Ishikawa (cell line): Measurements from ENCODE around the gene CYB5RL.

Experiments used
- CEBPB ChIP-seq: IDR thresholded peaks from 2 replicates; pipeline ENCODE4 v1.6.1; 2012
- CREB1 ChIP-seq: IDR thresholded peaks from 2 replicates; pipeline ENCODE4 v1.6.1; 2012; ENCODE audit warnings: low read depth
- EGR1 ChIP-seq: IDR thresholded peaks from 2 replicates; pipeline ENCODE4 v1.6.1; 2012
- EP300 ChIP-seq: IDR thresholded peaks from 2 replicates; pipeline ENCODE4 v1.6.1; 2012; ENCODE audit warnings: borderline replicate concordance
- FOXM1 ChIP-seq: IDR thresholded peaks from 2 replicates; pipeline ENCODE4 v1.6.1; 2012; ENCODE audit warnings: low read depth, borderline replicate concordance
- MAX ChIP-seq: IDR thresholded peaks from 2 replicates; pipeline ENCODE4 v1.6.1; 2012
- NFIC ChIP-seq: IDR thresholded peaks from 2 replicates; pipeline ENCODE4 v1.6.1; 2012
- RAD21 ChIP-seq: IDR thresholded peaks from 2 replicates; pipeline ENCODE4 v1.6.1; 2012; ENCODE audit warnings: low read depth
- TAF1 ChIP-seq: IDR thresholded peaks from 2 replicates; pipeline ENCODE4 v1.6.1; 2012; ENCODE audit warnings: low read depth, mild to moderate bottlenecking
- TCF12 ChIP-seq: IDR thresholded peaks from 2 replicates; pipeline ENCODE4 v1.6.1; 2012; ENCODE audit warnings: low read depth
- TEAD4 ChIP-seq: IDR thresholded peaks from 2 replicates; pipeline ENCODE4 v1.6.1; 2012
- USF1 ChIP-seq: IDR thresholded peaks from 2 replicates; pipeline ENCODE4 v1.6.1; 2012
- YY1 ChIP-seq: IDR thresholded peaks from 2 replicates; pipeline ENCODE4 v1.6.1; 2012; ENCODE audit warnings: low read depth
- ZBTB7A ChIP-seq: IDR thresholded peaks from 2 replicates; pipeline ENCODE4 v1.6.1; 2012; ENCODE audit warnings: low read depth
- TF ChIP-seq, protein P1 (sequence below): IDR thresholded peaks from 2 replicates; pipeline ENCODE4 v1.6.1; 2012; ENCODE audit warnings: low read depth, mild to moderate bottlenecking

The CYB5RL gene

DNA sequence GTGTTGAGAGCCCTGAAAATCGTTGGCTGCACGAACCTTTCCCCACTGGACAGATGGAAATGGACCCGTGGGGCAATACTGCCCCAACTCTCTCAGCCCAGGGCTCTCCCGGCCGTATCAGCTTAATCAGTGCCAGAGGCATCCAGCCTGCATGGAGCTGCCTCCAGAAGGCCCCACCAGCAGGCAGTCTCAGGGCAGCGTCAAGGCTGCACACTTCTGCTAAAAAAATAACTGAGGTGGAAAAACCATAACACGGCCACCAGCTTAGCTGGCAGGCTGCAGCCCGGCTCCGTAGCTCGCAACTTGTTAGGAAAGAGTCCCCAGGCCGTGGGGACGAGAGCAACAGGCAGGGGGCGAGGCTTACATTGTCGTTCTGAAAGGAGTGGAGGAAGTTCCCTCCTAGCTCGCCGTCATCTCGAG lies 28.1 kb upstream of the CYB5RL start:
- TF ChIP-seq EP300, result no peak
- TF ChIP-seq TAF1, result no peak
- TF ChIP-seq RAD21, result no peak
- TF ChIP-seq, protein P1, sequence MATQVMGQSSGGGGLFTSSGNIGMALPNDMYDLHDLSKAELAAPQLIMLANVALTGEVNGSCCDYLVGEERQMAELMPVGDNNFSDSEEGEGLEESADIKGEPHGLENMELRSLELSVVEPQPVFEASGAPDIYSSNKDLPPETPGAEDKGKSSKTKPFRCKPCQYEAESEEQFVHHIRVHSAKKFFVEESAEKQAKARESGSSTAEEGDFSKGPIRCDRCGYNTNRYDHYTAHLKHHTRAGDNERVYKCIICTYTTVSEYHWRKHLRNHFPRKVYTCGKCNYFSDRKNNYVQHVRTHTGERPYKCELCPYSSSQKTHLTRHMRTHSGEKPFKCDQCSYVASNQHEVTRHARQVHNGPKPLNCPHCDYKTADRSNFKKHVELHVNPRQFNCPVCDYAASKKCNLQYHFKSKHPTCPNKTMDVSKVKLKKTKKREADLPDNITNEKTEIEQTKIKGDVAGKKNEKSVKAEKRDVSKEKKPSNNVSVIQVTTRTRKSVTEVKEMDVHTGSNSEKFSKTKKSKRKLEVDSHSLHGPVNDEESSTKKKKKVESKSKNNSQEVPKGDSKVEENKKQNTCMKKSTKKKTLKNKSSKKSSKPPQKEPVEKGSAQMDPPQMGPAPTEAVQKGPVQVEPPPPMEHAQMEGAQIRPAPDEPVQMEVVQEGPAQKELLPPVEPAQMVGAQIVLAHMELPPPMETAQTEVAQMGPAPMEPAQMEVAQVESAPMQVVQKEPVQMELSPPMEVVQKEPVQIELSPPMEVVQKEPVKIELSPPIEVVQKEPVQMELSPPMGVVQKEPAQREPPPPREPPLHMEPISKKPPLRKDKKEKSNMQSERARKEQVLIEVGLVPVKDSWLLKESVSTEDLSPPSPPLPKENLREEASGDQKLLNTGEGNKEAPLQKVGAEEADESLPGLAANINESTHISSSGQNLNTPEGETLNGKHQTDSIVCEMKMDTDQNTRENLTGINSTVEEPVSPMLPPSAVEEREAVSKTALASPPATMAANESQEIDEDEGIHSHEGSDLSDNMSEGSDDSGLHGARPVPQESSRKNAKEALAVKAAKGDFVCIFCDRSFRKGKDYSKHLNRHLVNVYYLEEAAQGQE, result no peak
- TF ChIP-seq NFIC, result no peak
- no peak for TF ChIP-seq USF1
- TF ChIP-seq YY1, result no peak
- no peak for TF ChIP-seq TCF12
- no peak for TF ChIP-seq TEAD4
- TF ChIP-seq EGR1, result no peak
- no peak for TF ChIP-seq ZBTB7A
- TF ChIP-seq MAX, result no peak
- no peak for TF ChIP-seq CEBPB
- no peak for TF ChIP-seq CREB1
- TF ChIP-seq FOXM1, result no peak

DNA sequence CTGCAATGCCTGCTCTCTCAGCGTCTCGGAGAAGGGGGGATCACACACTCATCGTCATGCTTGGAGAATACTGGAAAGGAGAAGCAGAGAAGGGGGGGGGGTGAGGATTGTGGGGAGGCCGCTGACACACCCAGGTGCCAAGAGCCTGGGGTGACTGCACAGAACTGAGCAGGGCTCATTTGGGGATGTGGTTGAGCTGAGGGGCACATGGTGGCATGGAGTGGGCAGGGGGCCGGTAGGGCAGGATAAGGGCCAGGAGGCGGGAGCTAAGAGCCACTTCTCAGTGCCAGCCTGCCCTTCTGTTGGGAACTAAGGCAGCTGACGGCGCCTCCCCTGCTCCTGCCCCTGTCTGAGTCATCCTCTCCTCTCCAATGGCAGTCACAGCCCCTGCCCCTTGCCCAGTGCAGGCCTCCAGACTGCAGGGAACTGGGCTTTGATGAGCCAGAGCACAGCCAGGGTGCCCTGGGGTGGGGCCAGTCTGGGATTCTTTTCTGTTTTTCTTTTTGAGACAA lies 27.3 kb upstream of the CYB5RL start:
- TF ChIP-seq TAF1 (no peak), EP300 (no peak), RAD21 (no peak), FOXM1 (no peak), CEBPB (no peak), MAX (no peak), TCF12 (no peak), USF1 (no peak), EGR1 (no peak), NFIC (no peak)

DNA sequence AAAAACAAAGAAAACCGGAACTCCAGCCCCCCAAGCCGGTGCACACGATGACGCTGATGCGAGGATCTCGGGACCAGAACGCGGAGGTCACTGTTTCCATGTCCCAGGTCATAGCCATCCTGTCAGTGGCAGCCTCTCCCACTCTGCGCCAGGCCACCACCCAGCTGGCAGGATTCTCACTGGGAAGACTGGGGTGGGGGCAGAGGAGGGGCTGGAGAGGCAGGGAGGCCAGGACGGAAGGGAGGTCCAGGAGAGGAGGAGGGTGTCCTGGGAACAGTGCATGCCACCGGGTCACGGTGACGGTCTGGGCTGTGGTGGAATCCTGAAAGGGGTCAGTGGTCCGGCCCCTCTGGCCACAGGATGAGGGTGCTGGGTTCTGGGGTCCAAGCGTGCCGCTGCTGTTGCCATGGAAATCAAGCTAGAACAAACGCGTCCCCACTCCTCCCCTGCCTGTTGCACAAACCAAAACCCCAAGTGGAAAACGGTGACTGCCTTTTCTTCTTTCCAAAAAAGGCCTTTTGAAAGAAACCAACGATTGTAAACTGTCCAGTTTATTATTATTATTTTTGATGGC lies 26.2 kb upstream of the CYB5RL start:
- TF ChIP-seq, protein P1, result no peak
- no peak for TF ChIP-seq TCF12

DNA sequence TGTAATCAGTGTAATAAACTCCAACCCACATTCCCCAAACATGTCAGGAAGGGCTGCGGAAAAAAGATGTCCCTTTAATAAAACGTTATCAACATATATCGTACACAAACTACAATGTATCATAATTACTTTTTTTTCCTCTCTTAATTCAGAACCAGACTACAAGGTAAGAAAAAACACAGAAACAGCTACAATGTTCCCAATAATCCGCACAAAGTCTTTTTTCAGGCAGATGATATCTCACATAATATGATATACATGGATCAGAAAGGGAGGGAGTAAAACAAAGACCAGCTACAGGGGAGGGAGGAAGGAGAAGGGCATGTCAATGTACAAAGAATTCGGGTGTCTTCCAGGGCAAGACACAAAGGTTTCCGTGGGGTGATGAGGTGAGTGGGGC lies 25.5 kb upstream of the CYB5RL start:
- TF ChIP-seq RAD21, result no peak
- no peak for TF ChIP-seq ZBTB7A
- no peak for TF ChIP-seq CEBPB
- TF ChIP-seq EP300, result no peak
- no peak for TF ChIP-seq USF1
- no peak for TF ChIP-seq YY1
- TF ChIP-seq CREB1, result no peak
- TF ChIP-seq NFIC, result no peak
- no peak for TF ChIP-seq EGR1
- TF ChIP-seq, protein P1, result no peak
- no peak for TF ChIP-seq MAX
- TF ChIP-seq TAF1, result no peak
- no peak for TF ChIP-seq TCF12
- no peak for TF ChIP-seq TEAD4
- TF ChIP-seq FOXM1, result no peak
